ENCODE data around the gene SCAPER. TPM values are rescaled to one million over a fixed set of nuclear protein-coding genes. Genes with fewer than 3 reads are reported as not detected.

The SCAPER gene
- total RNA-seq, 1 experiment from 2014 or later, result 10.3 TPM

DNA sequence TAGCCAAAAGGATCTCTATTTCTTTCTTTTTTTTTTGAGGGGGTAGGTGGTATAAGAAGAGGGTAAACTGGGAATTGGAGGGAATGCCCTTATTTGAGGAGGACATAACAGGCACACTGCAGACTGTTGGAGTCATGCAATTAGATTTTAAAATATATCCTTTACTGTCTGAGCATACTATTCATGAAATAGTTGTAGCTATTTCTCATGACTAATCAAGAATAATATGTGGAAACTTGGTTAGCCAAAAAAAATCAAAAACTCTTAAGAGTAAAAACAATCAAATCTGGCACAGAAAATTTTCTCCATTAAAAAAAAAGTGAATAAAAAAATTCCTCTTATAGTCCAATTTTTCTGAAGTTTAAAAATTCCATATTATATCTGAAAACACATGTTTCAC lies 174.9 kb downstream of the SCAPER start (continued):
- TF ChIP-seq, protein P1, sequence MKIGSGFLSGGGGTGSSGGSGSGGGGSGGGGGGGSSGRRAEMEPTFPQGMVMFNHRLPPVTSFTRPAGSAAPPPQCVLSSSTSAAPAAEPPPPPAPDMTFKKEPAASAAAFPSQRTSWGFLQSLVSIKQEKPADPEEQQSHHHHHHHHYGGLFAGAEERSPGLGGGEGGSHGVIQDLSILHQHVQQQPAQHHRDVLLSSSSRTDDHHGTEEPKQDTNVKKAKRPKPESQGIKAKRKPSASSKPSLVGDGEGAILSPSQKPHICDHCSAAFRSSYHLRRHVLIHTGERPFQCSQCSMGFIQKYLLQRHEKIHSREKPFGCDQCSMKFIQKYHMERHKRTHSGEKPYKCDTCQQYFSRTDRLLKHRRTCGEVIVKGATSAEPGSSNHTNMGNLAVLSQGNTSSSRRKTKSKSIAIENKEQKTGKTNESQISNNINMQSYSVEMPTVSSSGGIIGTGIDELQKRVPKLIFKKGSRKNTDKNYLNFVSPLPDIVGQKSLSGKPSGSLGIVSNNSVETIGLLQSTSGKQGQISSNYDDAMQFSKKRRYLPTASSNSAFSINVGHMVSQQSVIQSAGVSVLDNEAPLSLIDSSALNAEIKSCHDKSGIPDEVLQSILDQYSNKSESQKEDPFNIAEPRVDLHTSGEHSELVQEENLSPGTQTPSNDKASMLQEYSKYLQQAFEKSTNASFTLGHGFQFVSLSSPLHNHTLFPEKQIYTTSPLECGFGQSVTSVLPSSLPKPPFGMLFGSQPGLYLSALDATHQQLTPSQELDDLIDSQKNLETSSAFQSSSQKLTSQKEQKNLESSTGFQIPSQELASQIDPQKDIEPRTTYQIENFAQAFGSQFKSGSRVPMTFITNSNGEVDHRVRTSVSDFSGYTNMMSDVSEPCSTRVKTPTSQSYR (CRISPR knock-in tag; IDR thresholded peaks at IDR 0.05), result no peak
- TF ChIP-seq ELF4 (CRISPR knock-in tag; IDR thresholded peaks at IDR 0.05; ENCODE audit: low read depth) (no peak), FOXK1 (CRISPR knock-in tag; IDR thresholded peaks at IDR 0.05) (no peak)
- TF ChIP-seq, protein P2, sequence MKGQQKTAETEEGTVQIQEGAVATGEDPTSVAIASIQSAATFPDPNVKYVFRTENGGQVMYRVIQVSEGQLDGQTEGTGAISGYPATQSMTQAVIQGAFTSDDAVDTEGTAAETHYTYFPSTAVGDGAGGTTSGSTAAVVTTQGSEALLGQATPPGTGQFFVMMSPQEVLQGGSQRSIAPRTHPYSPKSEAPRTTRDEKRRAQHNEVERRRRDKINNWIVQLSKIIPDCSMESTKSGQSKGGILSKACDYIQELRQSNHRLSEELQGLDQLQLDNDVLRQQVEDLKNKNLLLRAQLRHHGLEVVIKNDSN (CRISPR knock-in tag; IDR thresholded peaks at IDR 0.05), result no peak

GRCh38 chr15:76718863-76719262 lies 186.3 kb downstream of the SCAPER start:
- CTCF ChIA-PET, result no interaction called here
- Mint-ChIP-seq H3K27ac (no peak overlapping the region), H3K27me3 (ENCODE audit: low read depth) (no peaks in the 10 kb centered on the region), H3K4me3 (no peak overlapping the region), H3K4me1 (no peaks in the 10 kb centered on the region), H3K36me3 (peaks cover 10% of the 10 kb centered on the region), H3K9me3 (peaks cover 35% of the 10 kb centered on the region)
- TF ChIP-seq, protein P3, sequence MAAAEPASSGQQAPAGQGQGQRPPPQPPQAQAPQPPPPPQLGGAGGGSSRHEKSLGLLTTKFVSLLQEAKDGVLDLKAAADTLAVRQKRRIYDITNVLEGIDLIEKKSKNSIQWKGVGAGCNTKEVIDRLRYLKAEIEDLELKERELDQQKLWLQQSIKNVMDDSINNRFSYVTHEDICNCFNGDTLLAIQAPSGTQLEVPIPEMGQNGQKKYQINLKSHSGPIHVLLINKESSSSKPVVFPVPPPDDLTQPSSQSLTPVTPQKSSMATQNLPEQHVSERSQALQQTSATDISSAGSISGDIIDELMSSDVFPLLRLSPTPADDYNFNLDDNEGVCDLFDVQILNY (CRISPR knock-in tag; IDR thresholded peaks at IDR 0.05), result no peak
- TF ChIP-seq ZNF138 (CRISPR knock-in tag; conservative IDR thresholded peaks at IDR 0.05) (no peak), CBFB (CRISPR knock-in tag; IDR thresholded peaks at IDR 0.05; ENCODE audit: low read depth) (no peak), IRF1 (CRISPR knock-in tag; IDR thresholded peaks at IDR 0.05) (no peak), ZNF317 (CRISPR knock-in tag; IDR thresholded peaks at IDR 0.05; ENCODE audit: borderline replicate concordance, low read depth) (no peak), NR1H2 (CRISPR knock-in tag; IDR thresholded peaks at IDR 0.05) (no peak), PREB (CRISPR knock-in tag; IDR thresholded peaks at IDR 0.05; ENCODE audit: borderline replicate concordance) (no peak), ZMAT4 (CRISPR knock-in tag; IDR thresholded peaks at IDR 0.05) (no peak), GTF2I (CRISPR knock-in tag; conservative IDR thresholded peaks at IDR 0.05) (no peak), SP1 (CRISPR knock-in tag; conservative IDR thresholded peaks at IDR 0.05) (no peak), RELA (CRISPR knock-in tag; IDR thresholded peaks at IDR 0.05; ENCODE audit: borderline replicate concordance) (no peak), IRF2 (CRISPR knock-in tag; IDR thresholded peaks at IDR 0.05; ENCODE audit: borderline replicate concordance, low read depth) (no peak)
- TF ChIP-seq, protein P4, sequence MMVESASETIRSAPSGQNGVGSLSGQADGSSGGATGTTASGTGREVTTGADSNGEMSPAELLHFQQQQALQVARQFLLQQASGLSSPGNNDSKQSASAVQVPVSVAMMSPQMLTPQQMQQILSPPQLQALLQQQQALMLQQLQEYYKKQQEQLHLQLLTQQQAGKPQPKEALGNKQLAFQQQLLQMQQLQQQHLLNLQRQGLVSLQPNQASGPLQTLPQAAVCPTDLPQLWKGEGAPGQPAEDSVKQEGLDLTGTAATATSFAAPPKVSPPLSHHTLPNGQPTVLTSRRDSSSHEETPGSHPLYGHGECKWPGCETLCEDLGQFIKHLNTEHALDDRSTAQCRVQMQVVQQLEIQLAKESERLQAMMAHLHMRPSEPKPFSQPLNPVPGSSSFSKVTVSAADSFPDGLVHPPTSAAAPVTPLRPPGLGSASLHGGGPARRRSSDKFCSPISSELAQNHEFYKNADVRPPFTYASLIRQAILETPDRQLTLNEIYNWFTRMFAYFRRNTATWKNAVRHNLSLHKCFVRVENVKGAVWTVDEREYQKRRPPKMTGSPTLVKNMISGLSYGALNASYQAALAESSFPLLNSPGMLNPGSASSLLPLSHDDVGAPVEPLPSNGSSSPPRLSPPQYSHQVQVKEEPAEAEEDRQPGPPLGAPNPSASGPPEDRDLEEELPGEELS (CRISPR knock-in tag; IDR thresholded peaks at IDR 0.05), result no peak
- TF ChIP-seq, protein P5, sequence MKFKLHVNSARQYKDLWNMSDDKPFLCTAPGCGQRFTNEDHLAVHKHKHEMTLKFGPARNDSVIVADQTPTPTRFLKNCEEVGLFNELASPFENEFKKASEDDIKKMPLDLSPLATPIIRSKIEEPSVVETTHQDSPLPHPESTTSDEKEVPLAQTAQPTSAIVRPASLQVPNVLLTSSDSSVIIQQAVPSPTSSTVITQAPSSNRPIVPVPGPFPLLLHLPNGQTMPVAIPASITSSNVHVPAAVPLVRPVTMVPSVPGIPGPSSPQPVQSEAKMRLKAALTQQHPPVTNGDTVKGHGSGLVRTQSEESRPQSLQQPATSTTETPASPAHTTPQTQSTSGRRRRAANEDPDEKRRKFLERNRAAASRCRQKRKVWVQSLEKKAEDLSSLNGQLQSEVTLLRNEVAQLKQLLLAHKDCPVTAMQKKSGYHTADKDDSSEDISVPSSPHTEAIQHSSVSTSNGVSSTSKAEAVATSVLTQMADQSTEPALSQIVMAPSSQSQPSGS (CRISPR knock-in tag; IDR thresholded peaks at IDR 0.05; ENCODE audit: borderline replicate concordance, low read depth), result no peak
- TF ChIP-seq, protein P6, sequence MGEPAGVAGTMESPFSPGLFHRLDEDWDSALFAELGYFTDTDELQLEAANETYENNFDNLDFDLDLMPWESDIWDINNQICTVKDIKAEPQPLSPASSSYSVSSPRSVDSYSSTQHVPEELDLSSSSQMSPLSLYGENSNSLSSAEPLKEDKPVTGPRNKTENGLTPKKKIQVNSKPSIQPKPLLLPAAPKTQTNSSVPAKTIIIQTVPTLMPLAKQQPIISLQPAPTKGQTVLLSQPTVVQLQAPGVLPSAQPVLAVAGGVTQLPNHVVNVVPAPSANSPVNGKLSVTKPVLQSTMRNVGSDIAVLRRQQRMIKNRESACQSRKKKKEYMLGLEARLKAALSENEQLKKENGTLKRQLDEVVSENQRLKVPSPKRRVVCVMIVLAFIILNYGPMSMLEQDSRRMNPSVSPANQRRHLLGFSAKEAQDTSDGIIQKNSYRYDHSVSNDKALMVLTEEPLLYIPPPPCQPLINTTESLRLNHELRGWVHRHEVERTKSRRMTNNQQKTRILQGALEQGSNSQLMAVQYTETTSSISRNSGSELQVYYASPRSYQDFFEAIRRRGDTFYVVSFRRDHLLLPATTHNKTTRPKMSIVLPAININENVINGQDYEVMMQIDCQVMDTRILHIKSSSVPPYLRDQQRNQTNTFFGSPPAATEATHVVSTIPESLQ (CRISPR knock-in tag; IDR thresholded peaks at IDR 0.05), result no peak
- TF ChIP-seq, protein P7, sequence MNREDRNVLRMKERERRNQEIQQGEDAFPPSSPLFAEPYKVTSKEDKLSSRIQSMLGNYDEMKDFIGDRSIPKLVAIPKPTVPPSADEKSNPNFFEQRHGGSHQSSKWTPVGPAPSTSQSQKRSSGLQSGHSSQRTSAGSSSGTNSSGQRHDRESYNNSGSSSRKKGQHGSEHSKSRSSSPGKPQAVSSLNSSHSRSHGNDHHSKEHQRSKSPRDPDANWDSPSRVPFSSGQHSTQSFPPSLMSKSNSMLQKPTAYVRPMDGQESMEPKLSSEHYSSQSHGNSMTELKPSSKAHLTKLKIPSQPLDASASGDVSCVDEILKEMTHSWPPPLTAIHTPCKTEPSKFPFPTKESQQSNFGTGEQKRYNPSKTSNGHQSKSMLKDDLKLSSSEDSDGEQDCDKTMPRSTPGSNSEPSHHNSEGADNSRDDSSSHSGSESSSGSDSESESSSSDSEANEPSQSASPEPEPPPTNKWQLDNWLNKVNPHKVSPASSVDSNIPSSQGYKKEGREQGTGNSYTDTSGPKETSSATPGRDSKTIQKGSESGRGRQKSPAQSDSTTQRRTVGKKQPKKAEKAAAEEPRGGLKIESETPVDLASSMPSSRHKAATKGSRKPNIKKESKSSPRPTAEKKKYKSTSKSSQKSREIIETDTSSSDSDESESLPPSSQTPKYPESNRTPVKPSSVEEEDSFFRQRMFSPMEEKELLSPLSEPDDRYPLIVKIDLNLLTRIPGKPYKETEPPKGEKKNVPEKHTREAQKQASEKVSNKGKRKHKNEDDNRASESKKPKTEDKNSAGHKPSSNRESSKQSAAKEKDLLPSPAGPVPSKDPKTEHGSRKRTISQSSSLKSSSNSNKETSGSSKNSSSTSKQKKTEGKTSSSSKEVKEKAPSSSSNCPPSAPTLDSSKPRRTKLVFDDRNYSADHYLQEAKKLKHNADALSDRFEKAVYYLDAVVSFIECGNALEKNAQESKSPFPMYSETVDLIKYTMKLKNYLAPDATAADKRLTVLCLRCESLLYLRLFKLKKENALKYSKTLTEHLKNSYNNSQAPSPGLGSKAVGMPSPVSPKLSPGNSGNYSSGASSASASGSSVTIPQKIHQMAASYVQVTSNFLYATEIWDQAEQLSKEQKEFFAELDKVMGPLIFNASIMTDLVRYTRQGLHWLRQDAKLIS (CRISPR knock-in tag; IDR thresholded peaks at IDR 0.05; ENCODE audit: borderline replicate concordance), result no peak
- DNase-seq (ENCODE audit: low spot score) (no peak), ATAC-seq (no peak)
- POLR2A ChIA-PET, result no interaction called here

Data from WTC11 (cell line).